Central memory CD8-positive, alpha-beta T cell (primary cell): ENCODE measurements around the gene BACH1.

ENCODE experiments used
- ATAC-seq: fragments of 150-1000 bp; cut with Tn5 transposase; replicated peaks from 2 replicates; pipeline ENCODE4 v1.10.0; 2022; ENCODE audit warnings: mild to moderate bottlenecking, moderate FRiP score, moderate number of reproducible peaks; ENCODE audit not compliant: poor library complexity, severe bottlenecking; ENCODE audit errors: extremely low read depth
- DNase-seq, 2 donors: peaks; one replicate each; pipeline ENCODE4 v3.0.0; 2021; ENCODE audit warnings: low spot score in 2 of 2
- H3K27ac Mint-ChIP-seq: one replicate; pipeline ENCODE4 v1.8.0; 2022; ENCODE audit warnings: low read depth, mild to moderate bottlenecking, moderate library complexity, mixed read lengths
- H3K27me3 Mint-ChIP-seq: one replicate; pipeline ENCODE4 v1.8.0; 2022; ENCODE audit warnings: mixed read lengths
- H3K36me3 Mint-ChIP-seq: one replicate; pipeline ENCODE4 v1.8.0; 2022; ENCODE audit warnings: mild to moderate bottlenecking, moderate library complexity, mixed read lengths; ENCODE audit not compliant: insufficient read depth
- H3K4me1 Mint-ChIP-seq: one replicate; pipeline ENCODE4 v1.8.0; 2022; ENCODE audit warnings: mixed read lengths
- H3K4me3 Mint-ChIP-seq: one replicate; pipeline ENCODE4 v1.8.0; 2022; ENCODE audit warnings: mild to moderate bottlenecking, moderate library complexity, mixed read lengths
- H3K9me3 Mint-ChIP-seq: one replicate; pipeline ENCODE4 v1.8.0; 2022; ENCODE audit warnings: mixed read lengths

BACH1 gene

GRCh38 chr21:29307718-29308455, 9.2 kb downstream of the BACH1 start:
- H3K4me1 Mint-ChIP-seq = peaks cover 35% of the 10 kb centered on the region
- no peak overlapping the region for H3K27ac Mint-ChIP-seq
- no peak overlapping the region for H3K4me3 Mint-ChIP-seq
- no peak for DNase-seq
- no peaks in the 10 kb centered on the region for H3K9me3 Mint-ChIP-seq
- H3K36me3 Mint-ChIP-seq = peaks cover 7% of the 10 kb centered on the region
- no peak for ATAC-seq
- no peaks in the 10 kb centered on the region for H3K27me3 Mint-ChIP-seq

DNA sequence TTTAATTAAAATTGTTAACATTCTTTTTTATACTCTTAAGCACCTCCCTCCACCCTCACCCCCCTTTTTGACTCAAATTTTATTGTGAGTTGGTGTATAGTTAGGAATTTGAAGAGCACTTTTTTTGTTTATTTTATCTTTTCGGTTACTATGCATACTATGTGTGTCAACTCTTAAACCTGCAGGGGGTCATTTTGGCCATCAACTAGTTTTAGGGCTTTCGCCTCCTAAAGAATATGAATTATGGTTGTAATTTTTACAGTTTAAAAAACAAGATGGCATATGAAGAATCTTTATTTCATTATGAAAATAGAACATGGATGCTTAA, 9.7 kb downstream of the BACH1 start:
- Mint-ChIP-seq H3K9me3 (no peaks in the 10 kb centered on the region), H3K27me3 (no peaks in the 10 kb centered on the region), H3K4me3 (no peak overlapping the region), H3K36me3 (peaks cover 7% of the 10 kb centered on the region), H3K27ac (no peak overlapping the region), H3K4me1 (peaks cover 37% of the 10 kb centered on the region)
- ATAC-seq (no peak), DNase-seq (no peak)

DNA sequence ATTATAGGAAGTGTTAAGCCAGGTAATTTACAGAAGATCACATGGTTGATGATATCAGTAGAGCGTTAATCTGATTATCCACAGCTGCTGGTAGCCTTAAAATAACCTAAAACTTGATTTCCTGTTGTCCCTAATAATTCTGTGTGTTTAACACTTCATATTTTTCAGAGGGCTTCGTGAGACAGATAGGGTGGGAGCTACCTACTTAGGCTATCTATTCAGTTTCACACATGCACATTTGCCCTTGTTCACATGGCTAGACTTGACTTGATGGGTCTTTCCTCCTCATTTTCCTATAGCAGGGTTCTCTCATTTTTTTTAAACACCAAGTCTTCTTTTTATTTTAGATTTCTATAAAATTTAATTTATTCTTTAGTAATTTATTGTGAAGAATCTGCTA, 11.0 kb downstream of the BACH1 start:
- Mint-ChIP-seq H3K9me3 (no peaks in the 10 kb centered on the region), H3K27ac (no peak overlapping the region), H3K27me3 (no peaks in the 10 kb centered on the region), H3K36me3 (peaks cover 7% of the 10 kb centered on the region), H3K4me1 (peaks cover 42% of the 10 kb centered on the region), H3K4me3 (no peak overlapping the region)
- ATAC-seq (no peak), DNase-seq (no peak)

- DNase-seq (no peak), ATAC-seq (no peak)
- Mint-ChIP-seq H3K27me3 (no peaks in the 10 kb centered on the region), H3K4me3 (no peak overlapping the region), H3K27ac (no peak overlapping the region), H3K36me3 (peaks cover 3% of the 10 kb centered on the region), H3K9me3 (no peaks in the 10 kb centered on the region), H3K4me1 (peaks cover 42% of the 10 kb centered on the region)
These were observed 13.1 kb downstream of the BACH1 start for GRCh38 chr21:29311802-29312201.

DNA sequence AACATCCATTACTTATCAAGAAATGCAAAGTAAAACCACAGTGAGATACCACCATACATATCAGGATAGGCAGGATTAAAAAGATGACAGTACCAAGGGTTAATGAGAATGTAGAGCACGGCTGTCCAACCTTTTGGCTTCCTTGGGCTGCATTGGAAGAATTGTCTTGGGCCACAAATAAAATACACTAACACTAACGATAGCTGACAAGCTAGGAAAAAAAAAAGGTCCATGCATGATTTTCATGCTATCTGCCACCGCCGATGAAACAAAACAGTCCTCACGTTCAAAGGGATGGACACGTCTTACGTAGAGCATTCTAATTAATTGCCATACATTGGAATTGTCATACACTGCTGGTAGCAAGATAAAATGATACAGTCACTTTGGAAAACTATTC, 14.3 kb downstream of the BACH1 start:
- Mint-ChIP-seq H3K4me1 (peaks cover 50% of the 10 kb centered on the region), H3K27ac (no peak overlapping the region), H3K9me3 (no peaks in the 10 kb centered on the region), H3K36me3 (peaks cover 3% of the 10 kb centered on the region), H3K27me3 (no peaks in the 10 kb centered on the region), H3K4me3 (no peak overlapping the region)
- ATAC-seq (no peak), DNase-seq (no peak)

DNA sequence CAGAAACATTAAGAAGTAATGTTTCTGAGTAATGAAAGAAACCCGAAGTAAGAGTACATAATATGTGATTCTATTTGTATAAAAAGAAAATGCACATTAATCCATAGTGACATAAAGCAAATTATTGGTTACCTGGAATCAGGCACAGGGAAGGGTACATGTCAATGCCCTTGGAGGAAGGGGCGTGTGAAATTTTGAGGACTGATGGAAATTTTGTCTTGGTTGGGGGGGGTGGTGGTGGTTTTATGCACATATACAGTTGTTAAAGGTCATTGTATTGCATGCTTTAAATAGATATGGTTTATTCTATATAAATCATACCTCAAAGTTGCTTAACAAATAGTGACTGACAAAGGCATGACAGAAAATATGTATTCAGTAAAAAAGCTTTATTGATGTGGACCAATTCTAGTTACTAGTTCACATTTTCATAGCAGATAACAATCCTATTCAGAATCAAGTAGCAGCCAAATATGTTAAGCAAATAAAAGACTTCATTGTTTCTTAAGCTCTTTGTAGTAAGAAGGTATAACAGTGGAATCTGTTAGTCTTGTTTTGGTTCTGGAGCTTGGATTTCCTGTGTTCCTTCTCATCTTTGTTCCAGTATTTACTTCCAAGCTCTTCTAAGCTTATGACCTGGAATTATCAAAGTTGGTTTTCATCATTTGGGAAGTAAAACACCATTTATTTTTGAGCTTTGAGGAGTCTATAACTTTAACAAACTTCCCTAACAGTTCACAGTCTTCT, 15.1 kb downstream of the BACH1 start:
- Mint-ChIP-seq H3K36me3 (peaks cover 3% of the 10 kb centered on the region), H3K4me3 (no peak overlapping the region), H3K27ac (no peak overlapping the region), H3K4me1 (peaks cover 53% of the 10 kb centered on the region), H3K9me3 (no peaks in the 10 kb centered on the region), H3K27me3 (no peaks in the 10 kb centered on the region)
- ATAC-seq (no peak), DNase-seq (no peak)

GRCh38 chr21:29315131-29315749, 16.5 kb downstream of the BACH1 start:
- H3K4me1 Mint-ChIP-seq = peaks cover 53% of the 10 kb centered on the region
- H3K9me3 Mint-ChIP-seq = no peaks in the 10 kb centered on the region
- H3K36me3 Mint-ChIP-seq = peaks cover 3% of the 10 kb centered on the region
- no peak overlapping the region for H3K27ac Mint-ChIP-seq
- H3K4me3 Mint-ChIP-seq = no peak overlapping the region
- no peak for ATAC-seq
- no peak for DNase-seq
- H3K27me3 Mint-ChIP-seq = no peaks in the 10 kb centered on the region

GRCh38 chr21:29316029-29316742, 17.5 kb downstream of the BACH1 start:
- no peak overlapping the region for H3K27ac Mint-ChIP-seq
- H3K4me3 Mint-ChIP-seq = no peak overlapping the region
- H3K9me3 Mint-ChIP-seq = no peaks in the 10 kb centered on the region
- no peaks in the 10 kb centered on the region for H3K27me3 Mint-ChIP-seq
- no peaks in the 10 kb centered on the region for H3K36me3 Mint-ChIP-seq
- DNase-seq = no peak
- peaks cover 48% of the 10 kb centered on the region for H3K4me1 Mint-ChIP-seq
- ATAC-seq = no peak

GRCh38 chr21:29316806-29317205, 18.1 kb downstream of the BACH1 start:
- DNase-seq = no peak
- no peak for ATAC-seq
- Mint-ChIP-seq H3K4me1 (peaks cover 41% of the 10 kb centered on the region), H3K36me3 (peaks cover under 1% of the 10 kb centered on the region), H3K9me3 (no peaks in the 10 kb centered on the region), H3K27ac (no peak overlapping the region), H3K4me3 (no peak overlapping the region), H3K27me3 (no peaks in the 10 kb centered on the region)

DNA sequence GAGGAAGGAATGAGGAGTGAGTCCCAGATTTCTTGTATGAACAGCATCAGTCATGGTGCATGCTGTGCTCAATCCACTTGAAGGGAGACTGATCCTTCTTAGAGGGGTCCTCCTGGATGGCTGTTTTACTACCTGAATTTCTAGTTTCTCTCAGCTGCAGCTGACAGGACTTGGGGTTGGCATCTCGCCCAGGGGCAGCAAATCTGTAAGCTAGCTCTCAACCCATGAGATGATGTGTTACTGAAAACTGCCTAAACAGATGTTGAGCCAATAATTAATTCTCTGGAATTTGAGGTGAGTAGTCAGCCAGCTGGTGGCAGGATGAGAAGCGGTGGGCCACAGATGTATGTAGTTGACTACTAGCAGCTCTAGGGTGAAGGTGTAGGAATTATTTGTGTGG, 19.6 kb downstream of the BACH1 start:
- Mint-ChIP-seq H3K36me3 (peaks cover 2% of the 10 kb centered on the region), H3K4me3 (no peak overlapping the region), H3K27me3 (no peaks in the 10 kb centered on the region), H3K9me3 (no peaks in the 10 kb centered on the region), H3K27ac (no peak overlapping the region), H3K4me1 (peaks cover 40% of the 10 kb centered on the region)
- DNase-seq = no peak
- no peak for ATAC-seq

DNA sequence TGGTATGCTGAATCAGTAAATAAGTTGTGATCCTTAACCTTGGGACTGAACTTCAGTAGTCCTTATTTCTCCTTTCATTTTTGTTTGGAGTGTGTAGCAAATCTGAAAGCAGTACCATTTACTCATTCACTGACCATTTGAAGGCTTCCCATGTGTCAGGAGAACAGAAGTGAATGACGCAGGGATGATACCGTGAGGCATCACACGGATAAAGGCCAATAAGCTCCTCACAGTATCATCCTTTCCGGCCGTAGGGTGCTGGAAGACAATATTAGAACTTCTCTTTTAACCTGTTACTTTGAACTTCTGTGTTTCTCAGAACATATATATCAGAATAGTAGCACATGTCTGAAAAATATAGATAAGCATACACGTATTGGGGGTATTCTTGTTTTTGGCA, 21.3 kb downstream of the BACH1 start:
- ATAC-seq (no peak), DNase-seq (no peak)
- H3K4me1 Mint-ChIP-seq = peaks cover 33% of the 10 kb centered on the region
- no peak overlapping the region for H3K4me3 Mint-ChIP-seq
- H3K9me3 Mint-ChIP-seq = no peaks in the 10 kb centered on the region
- H3K27me3 Mint-ChIP-seq = no peaks in the 10 kb centered on the region
- H3K36me3 Mint-ChIP-seq = peaks cover 6% of the 10 kb centered on the region
- H3K27ac Mint-ChIP-seq = no peak overlapping the region

DNA sequence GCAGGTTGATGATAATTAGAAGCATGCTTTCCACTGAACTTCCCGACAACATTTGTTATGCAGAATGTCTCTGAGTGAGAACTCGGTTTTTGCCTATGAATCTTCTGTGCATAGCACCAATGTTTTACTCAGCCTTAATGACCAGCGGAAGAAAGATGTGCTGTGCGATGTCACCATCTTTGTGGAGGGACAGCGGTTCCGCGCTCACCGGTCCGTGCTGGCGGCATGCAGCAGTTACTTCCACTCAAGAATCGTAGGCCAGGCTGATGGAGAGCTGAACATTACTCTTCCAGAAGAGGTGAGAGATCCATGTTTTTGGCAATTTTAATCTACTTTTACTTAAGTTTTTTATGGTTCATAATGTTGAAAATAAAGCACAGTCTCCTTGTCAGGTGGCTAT, 22.5 kb downstream of the BACH1 start:
- no peak for ATAC-seq
- no peak overlapping the region for H3K4me3 Mint-ChIP-seq
- H3K4me1 Mint-ChIP-seq = peaks cover 29% of the 10 kb centered on the region
- no peaks in the 10 kb centered on the region for H3K9me3 Mint-ChIP-seq
- peaks cover 6% of the 10 kb centered on the region for H3K36me3 Mint-ChIP-seq
- DNase-seq = no peak
- no peak overlapping the region for H3K27ac Mint-ChIP-seq
- no peaks in the 10 kb centered on the region for H3K27me3 Mint-ChIP-seq
